Activated naive CD4-positive, alpha-beta T cell treated with Interleukin-2 at 50 U/mL for 16 hours (primary cell): ENCODE data around the gene MPHOSPH8.
"Not testable (repeated sequence)": the region's sequence is repeated elsewhere in the genome, so short reads cannot be mapped to it uniquely, and the experiment has no call there.

ENCODE experiments used
- DNase-seq: peaks from one replicate; pipeline ENCODE4 v3.0.0-alpha.2; 2020

MPHOSPH8 gene

GRCh38 chr13:19685437-19685836 is 52.0 kb downstream of the MPHOSPH8 start:
- DNase-seq = no peak

- not testable (repeated sequence) for DNase-seq
These were observed 58.0 kb downstream of the MPHOSPH8 start for GRCh38 chr13:19691447-19691846.

- no peak for DNase-seq
These were observed 62.0 kb downstream of the MPHOSPH8 start for GRCh38 chr13:19695428-19695827.

- DNase-seq = no peak
These were observed 62.4 kb downstream of the MPHOSPH8 start for GRCh38 chr13:19695829-19696228.

GRCh38 chr13:19700963-19701362 is 67.5 kb downstream of the MPHOSPH8 start:
- not testable (repeated sequence) for DNase-seq

- DNase-seq = not testable (repeated sequence)
These were observed 68.2 kb downstream of the MPHOSPH8 start for GRCh38 chr13:19701619-19702018.

- DNase-seq = not testable (repeated sequence)
These were observed 70.8 kb downstream of the MPHOSPH8 start for GRCh38 chr13:19704256-19704655.

GRCh38 chr13:19709039-19709438 is 75.6 kb downstream of the MPHOSPH8 start:
- DNase-seq = not testable (repeated sequence)

GRCh38 chr13:19709782-19710181 is 76.3 kb downstream of the MPHOSPH8 start:
- DNase-seq = not testable (repeated sequence)

- DNase-seq = no peak
These were observed 79.9 kb downstream of the MPHOSPH8 start for GRCh38 chr13:19713186-19713965.

- DNase-seq = no peak
These were observed 86.6 kb downstream of the MPHOSPH8 start for GRCh38 chr13:19720039-19720438.
